GM19239 (cell line): ENCODE results near the gene SCYGR7.
"Not testable (repeated sequence)": the region's sequence is repeated elsewhere in the genome, so short reads cannot be mapped to it uniquely, and the experiment has no call there.

Source experiments
- DNase-seq: peaks from one replicate; pipeline ENCODE4 v3.0.0; 2011; ENCODE audit warnings: low spot score; ENCODE audit not compliant: insufficient read length
- FAIRE-seq: peaks from 2 replicates; lab custom pipeline; 2011; peaks lifted over from hg19 to GRCh38; lab: Jason Lieb, UNC

SCYGR7 gene

GRCh38 chr2:227728035-227728434 lies at the start of gene SCYGR7:
TSS of gene SCYGR7 (plus strand) at chr2:227728335. CDS start at chr2:227728335, 0 bp downstream.
- no peak for FAIRE-seq
- no peak for DNase-seq

GRCh38 chr2:227684258-227684657 lies 43.9 kb upstream of the SCYGR7 start:
- DNase-seq (no peak), FAIRE-seq (no peak)

- FAIRE-seq (no peak), DNase-seq (no peak)
Observed at GRCh38 chr2:227687189-227687588, 40.9 kb upstream of the SCYGR7 start.

- DNase-seq = no peak
Observed at GRCh38 chr2:227696990-227697679, 31.0 kb upstream of the SCYGR7 start.

GRCh38 chr2:227701556-227701955 lies 26.6 kb upstream of the SCYGR7 start:
- FAIRE-seq = no peak
- no peak for DNase-seq

More at GRCh38 chr2:227696990-227697679, 31.0 kb upstream of the SCYGR7 start:
- no peak for FAIRE-seq

GRCh38 chr2:227703280-227703732 lies 24.8 kb upstream of the SCYGR7 start:
- FAIRE-seq = no peak
- DNase-seq = no peak

GRCh38 chr2:227703961-227704360 lies 24.2 kb upstream of the SCYGR7 start:
- DNase-seq = no peak
- no peak for FAIRE-seq

- FAIRE-seq = no peak
- no peak for DNase-seq
Observed at GRCh38 chr2:227706859-227707258, 21.3 kb upstream of the SCYGR7 start.

GRCh38 chr2:227707390-227707789 lies 20.7 kb upstream of the SCYGR7 start:
- FAIRE-seq (no peak), DNase-seq (no peak)

GRCh38 chr2:227710986-227711385 lies 17.1 kb upstream of the SCYGR7 start:
- FAIRE-seq = no peak
- no peak for DNase-seq

GRCh38 chr2:227713291-227713690 lies 14.8 kb upstream of the SCYGR7 start:
- DNase-seq (no peak), FAIRE-seq (no peak)

GRCh38 chr2:227716501-227716900 lies 11.6 kb upstream of the SCYGR7 start:
- no peak for FAIRE-seq
- DNase-seq = no peak

GRCh38 chr2:227717687-227718567 lies 10.2 kb upstream of the SCYGR7 start, which contains the start of gene SLC19A3:
TSS of gene SLC19A3 (minus strand) at chr2:227718028. CDS start at chr2:227702318, 15,710 bp downstream.
- DNase-seq (no peak), FAIRE-seq (no peak)

- DNase-seq (no peak), FAIRE-seq (no peak)
Observed at GRCh38 chr2:227719641-227720040, 8.5 kb upstream of the SCYGR7 start.

GRCh38 chr2:227720680-227721079 lies 7.5 kb upstream of the SCYGR7 start:
- FAIRE-seq (no peak), DNase-seq (no peak)

GRCh38 chr2:227722821-227723220 lies 5.3 kb upstream of the SCYGR7 start:
- FAIRE-seq, DNase-seq: not testable (repeated sequence)

- DNase-seq (no peak), FAIRE-seq (no peak)
Observed at GRCh38 chr2:227724394-227725039, 3.6 kb upstream of the SCYGR7 start, which contains the start of gene SCYGR6. TSS of gene SCYGR6 (minus strand) at chr2:227724757. CDS start at chr2:227724757, 0 bp downstream.

- no peak for FAIRE-seq
Observed at GRCh38 chr2:227739351-227739750, 11.2 kb downstream of the SCYGR7 start.

GRCh38 chr2:227740705-227741104 lies 12.6 kb downstream of the SCYGR7 start:
- DNase-seq, FAIRE-seq: not testable (repeated sequence)

More at GRCh38 chr2:227739351-227739750, 11.2 kb downstream of the SCYGR7 start:
- no peak for DNase-seq

- FAIRE-seq = no peak
- DNase-seq = no peak
Observed at GRCh38 chr2:227745594-227745993, 17.5 kb downstream of the SCYGR7 start, which contains the start of gene SCYGR8. TSS of gene SCYGR8 (plus strand) at chr2:227745894. CDS start at chr2:227745894, 0 bp downstream.
